IMR-90 (cell line): ENCODE results near the gene OPHN1. TPM values are rescaled to one million over a fixed set of nuclear protein-coding genes. Genes with fewer than 3 reads are reported as not detected.

Experiments
- ATAC-seq: fragments of 200-7000 bp; cut with Tn5 transposase; 2 replicates; pipeline ENCODE4 v1.9.1; 2020; ENCODE audit warnings: low read depth, mild to moderate bottlenecking, moderate library complexity
- BruUV-seq: library from RNA; stranded (reverse); fragments of 400-500 nt; replicated peaks from 2 replicates; lab custom pipeline; 2021; lab: Mats Ljungman, UMichigan
- CTCF ChIA-PET: fragments of 300-600 bp; formaldehyde crosslinking; extraction: SDS; loops from one replicate; lab custom pipeline; 2021; ENCODE audit warnings: antibody characterized with exemption; lab: Yijun Ruan, JAX
- POLR2A ChIA-PET: fragments of 300-600 bp; sonication (Branson Sonifier 250); formaldehyde crosslinking; loops from one replicate; lab custom pipeline; 2022; ENCODE audit warnings: antibody characterized with exemption; ENCODE audit not compliant: unreplicated experiment; lab: Charles Lee
- DNase-seq: peaks from one replicate; pipeline ENCODE4 v3.0.0; 2013
- H2AFZ ChIP-seq: replicated peaks from 2 replicates; pipeline ENCODE3; 2013; ENCODE audit warnings: low read length, mild to moderate bottlenecking; ENCODE audit not compliant: poor library complexity
- H2AK5ac ChIP-seq: 2 replicates; pipeline ENCODE4 v1.6.1; 2013; ENCODE audit warnings: low read depth, low read length, inconsistent platforms
- H2AK9ac ChIP-seq: replicated peaks from 2 replicates; pipeline ENCODE3; 2013; ENCODE audit warnings: mild to moderate bottlenecking, low read depth, low read length, moderate library complexity; ENCODE audit not compliant: poor library complexity
- H2BK120ac ChIP-seq: 2 replicates; pipeline ENCODE4 v1.6.1; 2013; ENCODE audit warnings: low read depth, low read length, inconsistent platforms
- H2BK15ac ChIP-seq: 3 replicates; pipeline ENCODE4 v1.6.1; 2013; ENCODE audit warnings: low read depth, low read length, inconsistent platforms
- H2BK20ac ChIP-seq: 2 replicates; pipeline ENCODE4 v1.6.1; 2013; ENCODE audit warnings: low read depth, mild to moderate bottlenecking, inconsistent platforms, low read length, moderate library complexity
- H2BK5ac ChIP-seq: 2 replicates; pipeline ENCODE4 v1.6.1; 2013; ENCODE audit warnings: mild to moderate bottlenecking, low read depth, low read length, inconsistent platforms; ENCODE audit not compliant: poor library complexity, severe bottlenecking
- H3K14ac ChIP-seq: replicated peaks from 2 replicates; pipeline ENCODE4 v1.6.1; 2013; ENCODE audit warnings: low read depth, low read length, inconsistent platforms
- H3K18ac ChIP-seq: 2 replicates; pipeline ENCODE4 v1.6.1; 2013; ENCODE audit warnings: low read depth, low read length, control low read depth
- H3K23ac ChIP-seq: 2 replicates; pipeline ENCODE4 v1.6.1; 2013; ENCODE audit warnings: low read depth, low read length, inconsistent platforms
- H3K27ac ChIP-seq: 2 replicates; pipeline ENCODE4 v1.5.1; 2013; ENCODE audit warnings: mild to moderate bottlenecking, control low read depth, low read length; ENCODE audit not compliant: insufficient read depth
- H3K27me3 ChIP-seq: 2 replicates; pipeline ENCODE4 v1.6.1; 2013; ENCODE audit warnings: low read length; ENCODE audit not compliant: control insufficient read depth, insufficient read depth
- H3K36me3 ChIP-seq: 2 replicates; pipeline ENCODE4 v1.6.1; 2013; ENCODE audit warnings: low read length, mixed read lengths; ENCODE audit not compliant: control insufficient read depth, insufficient read depth
- H3K4ac ChIP-seq: 2 replicates; pipeline ENCODE4 v1.6.1; 2013; ENCODE audit warnings: low read depth, low read length, inconsistent platforms
- H3K4me1 ChIP-seq: 2 replicates; pipeline ENCODE4 v1.6.1; 2013; ENCODE audit warnings: low read length, mixed read lengths; ENCODE audit not compliant: control insufficient read depth, insufficient read depth
- H3K4me2 ChIP-seq: 2 replicates; pipeline ENCODE4 v1.6.1; 2013; ENCODE audit warnings: low read depth, mild to moderate bottlenecking, control low read depth, low read length, moderate library complexity
- H3K4me3 ChIP-seq: 2 replicates; pipeline ENCODE4 v1.5.1; 2013; ENCODE audit warnings: low read depth, mild to moderate bottlenecking, control low read depth, low read length, moderate library complexity; ENCODE audit not compliant: insufficient read depth
- H3K56ac ChIP-seq: 2 replicates; pipeline ENCODE4 v1.6.1; 2013; ENCODE audit warnings: low read length, inconsistent platforms; ENCODE audit not compliant: insufficient read depth; ENCODE audit errors: extremely low read depth
- H3K79me1 ChIP-seq, 2 experiments: 2 replicates each; pipeline ENCODE4 v1.6.1; 2013; ENCODE audit warnings: low read length in 2 of 2, inconsistent platforms in 1 of 2, low read depth in 1 of 2
- H3K9ac ChIP-seq: 2 replicates; pipeline ENCODE4 v1.6.1; 2013; ENCODE audit warnings: low read depth, low read length, control low read depth
- H3K9me1 ChIP-seq: 2 replicates; pipeline ENCODE4 v1.6.1; 2013; ENCODE audit warnings: low read length, inconsistent platforms; ENCODE audit not compliant: insufficient read depth
- H3K9me3 ChIP-seq: 2 replicates; pipeline ENCODE4 v1.6.1; 2013; ENCODE audit warnings: low read length; ENCODE audit not compliant: control insufficient read depth, insufficient read depth
- H4K20me1 ChIP-seq: 2 replicates; pipeline ENCODE4 v1.6.1; 2013; ENCODE audit warnings: low read length, inconsistent platforms; ENCODE audit not compliant: insufficient read depth
- H4K5ac ChIP-seq: 2 replicates; pipeline ENCODE4 v1.6.1; 2013; ENCODE audit warnings: mild to moderate bottlenecking, low read depth, low read length, control low read depth
- H4K8ac ChIP-seq, 2 experiments: 2 replicates each; pipeline ENCODE4 v1.6.1; 2013; ENCODE audit warnings: low read depth in 2 of 2, low read length in 2 of 2, control low read depth in 1 of 2, inconsistent platforms in 1 of 2
- H4K91ac ChIP-seq: 2 replicates; pipeline ENCODE4 v1.6.1; 2013; ENCODE audit warnings: low read depth, low read length, inconsistent platforms; ENCODE audit not compliant: insufficient read depth
- BHLHE40 ChIP-seq: fragments of 150-350 bp; IDR thresholded peaks from 2 replicates; pipeline ENCODE4 v1.6.1; 2016; ENCODE audit warnings: mild to moderate bottlenecking, low read depth, low read length
- CEBPB ChIP-seq: IDR thresholded peaks from 2 replicates; pipeline ENCODE4 v1.6.1; 2012; ENCODE audit warnings: low read depth, low read length, improper control_type of control experiment
- CHD1 ChIP-seq: IDR thresholded peaks from 2 replicates; pipeline ENCODE4 v1.6.1; 2012; ENCODE audit warnings: low read depth, low read length, improper control_type of control experiment
- CTCF ChIP-seq: conservative IDR thresholded peaks from 2 replicates; pipeline ENCODE4 v1.5.1; 2012; ENCODE audit warnings: mild to moderate bottlenecking, low read depth, low read length, improper control_type of control experiment
- ELK1 ChIP-seq: fragments of 150-350 bp; IDR thresholded peaks from 2 replicates; pipeline ENCODE4 v1.6.1; 2016; ENCODE audit warnings: low read depth, mild to moderate bottlenecking, low read length, moderate library complexity, borderline replicate concordance
- FOS ChIP-seq: fragments of 150-350 bp; IDR thresholded peaks from 2 replicates; pipeline ENCODE4 v1.6.1; 2016; ENCODE audit warnings: low read depth, low read length
- MAFK ChIP-seq: IDR thresholded peaks from 2 replicates; pipeline ENCODE4 v1.6.1; 2012; ENCODE audit warnings: low read depth, low read length, improper control_type of control experiment
- MAZ ChIP-seq: IDR thresholded peaks from 2 replicates; pipeline ENCODE4 v1.6.1; 2012; ENCODE audit warnings: low read depth, mild to moderate bottlenecking, low read length, improper control_type of control experiment, moderate library complexity, borderline replicate concordance
- MXI1 ChIP-seq: IDR thresholded peaks from 2 replicates; pipeline ENCODE4 v1.6.1; 2012; ENCODE audit warnings: low read depth, mild to moderate bottlenecking, low read length, moderate library complexity, borderline replicate concordance
- NFE2L2 ChIP-seq: fragments of 150-350 bp; IDR thresholded peaks from 2 replicates; pipeline ENCODE4 v1.6.1; 2016; ENCODE audit warnings: low read depth, mild to moderate bottlenecking, low read length
- POLR2A ChIP-seq: IDR thresholded peaks from 2 replicates; pipeline ENCODE4 v1.6.1; 2012; ENCODE audit warnings: mild to moderate bottlenecking, low read depth, low read length
- RAD21 ChIP-seq: IDR thresholded peaks from 2 replicates; pipeline ENCODE4 v1.6.1; 2012; ENCODE audit warnings: low read length, improper control_type of control experiment
- RCOR1 ChIP-seq: IDR thresholded peaks from 2 replicates; pipeline ENCODE4 v1.6.1; 2012; ENCODE audit warnings: mild to moderate bottlenecking, low read length, improper control_type of control experiment; ENCODE audit not compliant: insufficient replicate concordance
- RFX5 ChIP-seq: IDR thresholded peaks from 2 replicates; pipeline ENCODE4 v1.8.0; 2012; ENCODE audit warnings: low read depth, mild to moderate bottlenecking, low read length, moderate library complexity
- SMC3 ChIP-seq: fragments of 150-350 bp; IDR thresholded peaks from 2 replicates; pipeline ENCODE4 v1.6.1; 2016; ENCODE audit warnings: low read depth, mild to moderate bottlenecking, antibody characterized with exemption, low read length, moderate library complexity
- USF2 ChIP-seq: fragments of 150-350 bp; IDR thresholded peaks from 2 replicates; pipeline ENCODE4 v1.6.1; 2017; ENCODE audit warnings: mild to moderate bottlenecking, antibody characterized with exemption, low read length, low read depth
- WGBS, 2 experiments: methylation state at CpG; one replicate each; pipeline versions ENCODE4 v1.1.5 to v1.1.7; 2013; ENCODE audit warnings: missing lambda C conversion rate in 2 of 2; ENCODE audit not compliant: insufficient read length in 1 of 2; ENCODE audit errors: extremely low coverage in 2 of 2; 5-methylcytosine and 5-hydroxymethylcytosine counted together
- dilution Hi-C: fragments of 300-500 bp; cut with HindIII; formaldehyde crosslinking; loops from one replicate; pipeline ENCODE4 v1.14.3; 2018; ENCODE audit warnings: low sequenced_read_pairs; ENCODE audit not compliant: unreplicated experiment
- in situ Hi-C: fragments of 300-500 bp; cut with MboI; formaldehyde crosslinking; loops from 3 replicates; pipeline ENCODE4 v1.14.3; 2019; ENCODE audit warnings: low sequenced_read_pairs, inconsistent platforms, mixed read lengths
- intact Hi-C: fragments of 100-400 bp; cut with micrococcal nuclease; formaldehyde crosslinking; loops from 2 replicates; pipeline ENCODE4 v1.10.0; 2022
- polyA plus RNA-seq, 3 experiments: library from polyadenylated mRNA; depleted of rRNA; stranded (reverse); fragments of >200 nt; gene quantifications; 2 replicates each; pipeline ENCODE4 v1.2.3, GENCODE V29; 2012; ENCODE audit warnings: low replicate concordance in 1 of 3
- total RNA-seq: library from RNA; depleted of rRNA; stranded (reverse); fragments of >200 nt; gene quantifications from 2 replicates; pipeline ENCODE4 v1.2.3, GENCODE V29; 2012

Gene OPHN1
- total and polyA plus RNA-seq, 2 of the 4 experiments (the other 2 are of a cell fraction): 4.0 to 13.1 TPM

- CTCF ChIA-PET: no interaction called here
- no peaks in the 10 kb centered on the region for H3K9me3 ChIP-seq
- H4K91ac ChIP-seq: no peak overlapping the region
- H3K9me1 ChIP-seq: no peaks in the 10 kb centered on the region
- dilution Hi-C loops (no loop called here), in situ Hi-C loops (no loop called here), intact Hi-C loops (no loop called here)
- TF ChIP-seq RCOR1: no peak
- no peak for TF ChIP-seq RAD21
- TF ChIP-seq SMC3: no peak
- TF ChIP-seq BHLHE40: no peak
- TF ChIP-seq MAZ: no peak
- no peak for TF ChIP-seq MAFK
- no peak for TF ChIP-seq ELK1
- no peak for TF ChIP-seq POLR2A
- no peak for TF ChIP-seq USF2
- no peak for TF ChIP-seq CTCF
- no peak for TF ChIP-seq CHD1
- TF ChIP-seq FOS: no peak
- no peak for TF ChIP-seq MXI1
- TF ChIP-seq CEBPB: no peak
- TF ChIP-seq RFX5: no peak
- TF ChIP-seq NFE2L2: no peak
- H3K14ac ChIP-seq: no peak overlapping the region
- no peak overlapping the region for H2BK20ac ChIP-seq
- H3K27me3 ChIP-seq: no peaks in the 10 kb centered on the region
- no peak overlapping the region for H2BK120ac ChIP-seq
- no peak overlapping the region for H3K18ac ChIP-seq
- H3K4ac ChIP-seq: no peak overlapping the region
- no peak overlapping the region for H2BK15ac ChIP-seq
- H4K8ac ChIP-seq: no peak overlapping the region
- H3K27ac ChIP-seq: no peak overlapping the region
- DNase-seq (peak; percentile 4), ATAC-seq (no peak)
- no peaks in the 10 kb centered on the region for H4K20me1 ChIP-seq
- 0 out of 2 replicates have a peak, but pooled peaks cover 1% of the 10 kb centered on the region for H3K36me3 ChIP-seq
- no peak overlapping the region for H3K56ac ChIP-seq
- H3K23ac ChIP-seq: no peak overlapping the region
- H2AK5ac ChIP-seq: no peak overlapping the region
- H2AFZ ChIP-seq: no peak overlapping the region
- H2BK5ac ChIP-seq: no peak overlapping the region
- no TSS peak for BruUV-seq
- H3K79me1 ChIP-seq: no peaks in the 10 kb centered on the region
- H3K9ac ChIP-seq: no peak overlapping the region
- H3K4me2 ChIP-seq: no peak overlapping the region
- H3K4me1 ChIP-seq: no peaks in the 10 kb centered on the region
- H4K5ac ChIP-seq: no peak overlapping the region
- POLR2A ChIA-PET: no interaction called here
- WGBS, 2 experiments: no CpG with 5 or more reads among the region's 3 CpGs
- no peak overlapping the region for H3K4me3 ChIP-seq
- no peak overlapping the region for H2AK9ac ChIP-seq
Observed at GRCh38 chrX:68049466-68049865, 383.8 kb downstream of the OPHN1 start.
